ENCODE data around the gene SETD3. TPM values are rescaled to one million over a fixed set of nuclear protein-coding genes. Genes with fewer than 3 reads are reported as not detected.
A peak's percentile ranks its signal among the peaks of the same experiment; 100 is the strongest.

SETD3 gene
- polyA plus RNA-seq, 10 donors, result 50.2 to 76.3 (median 60.3) TPM

DNA sequence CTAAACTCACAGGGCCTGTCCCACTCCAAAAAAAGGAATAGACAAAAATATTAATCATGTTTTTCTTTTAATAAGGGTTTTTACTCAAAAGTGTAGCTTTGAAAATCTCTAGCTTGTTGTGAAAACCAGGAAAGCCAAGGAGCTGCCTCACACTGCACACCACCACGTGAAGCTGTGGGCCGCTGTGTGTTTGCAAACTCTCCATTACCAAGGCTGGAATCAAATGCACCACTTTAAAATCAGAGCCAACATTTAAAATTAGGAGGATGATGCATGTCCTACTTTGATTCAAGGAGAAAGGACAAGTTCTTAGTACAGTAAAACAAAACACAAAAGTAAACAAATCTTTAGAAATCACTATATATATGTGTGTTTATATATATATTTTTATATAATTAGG lies 83.0 kb downstream of the SETD3 start:
- DNase-seq, result no peak

DNA sequence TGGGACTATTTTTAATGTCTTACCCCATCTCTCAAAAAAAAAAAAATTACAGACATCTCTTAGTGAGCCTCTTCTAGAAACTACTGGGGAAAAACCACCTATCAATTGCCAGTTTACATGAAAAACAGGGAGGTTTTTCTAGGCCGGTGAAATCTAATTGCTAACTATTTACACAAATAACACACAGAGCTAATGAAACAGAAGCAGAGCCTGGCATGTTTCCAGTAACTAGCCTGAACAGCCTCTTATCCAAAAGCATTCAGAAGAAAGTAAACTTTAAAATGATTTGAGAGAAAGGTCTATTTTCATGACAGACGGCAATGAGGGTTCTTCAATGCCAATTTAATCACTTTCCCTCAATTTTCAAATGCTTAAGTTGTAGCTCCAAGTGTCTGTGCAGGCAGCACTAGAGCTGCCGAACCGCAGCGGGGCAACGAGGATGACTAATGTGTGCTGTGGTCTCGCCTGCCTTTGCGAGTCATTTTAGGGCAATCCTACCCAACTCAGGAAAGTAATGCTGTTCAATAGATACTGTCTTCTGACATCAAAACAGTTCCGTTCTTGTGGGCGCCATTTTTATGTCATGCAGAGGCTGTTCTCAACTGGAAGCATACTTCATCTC lies 84.6 kb downstream of the SETD3 start:
- DNase-seq, result no peak

DNA sequence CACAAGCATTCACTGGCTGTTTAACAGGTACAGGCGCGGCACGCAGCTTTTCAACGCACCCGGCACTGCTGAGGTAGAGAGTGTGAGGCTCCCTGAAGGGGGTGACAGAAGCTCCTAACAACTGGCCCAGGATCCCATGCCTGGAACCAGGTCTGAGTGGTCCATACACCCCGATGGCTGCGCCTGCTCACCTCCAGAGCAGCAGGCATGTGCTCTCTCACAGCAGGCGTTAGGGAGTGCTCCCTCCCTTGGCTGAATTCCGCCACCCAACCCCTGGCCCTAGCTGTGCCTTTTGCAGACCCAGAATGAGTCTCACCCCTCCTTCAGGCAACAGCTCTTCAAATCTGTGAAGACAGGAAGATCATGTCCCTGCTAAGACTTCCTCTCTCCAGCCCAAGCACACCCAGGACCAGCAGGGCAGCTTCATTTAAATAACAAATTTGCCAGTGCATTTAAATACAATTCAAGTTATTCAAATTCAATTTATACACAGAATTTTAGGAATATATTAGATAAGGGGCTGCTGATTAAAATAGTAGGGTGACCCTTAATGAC lies 86.0 kb downstream of the SETD3 start:
- DNase-seq, result no peak

DNA sequence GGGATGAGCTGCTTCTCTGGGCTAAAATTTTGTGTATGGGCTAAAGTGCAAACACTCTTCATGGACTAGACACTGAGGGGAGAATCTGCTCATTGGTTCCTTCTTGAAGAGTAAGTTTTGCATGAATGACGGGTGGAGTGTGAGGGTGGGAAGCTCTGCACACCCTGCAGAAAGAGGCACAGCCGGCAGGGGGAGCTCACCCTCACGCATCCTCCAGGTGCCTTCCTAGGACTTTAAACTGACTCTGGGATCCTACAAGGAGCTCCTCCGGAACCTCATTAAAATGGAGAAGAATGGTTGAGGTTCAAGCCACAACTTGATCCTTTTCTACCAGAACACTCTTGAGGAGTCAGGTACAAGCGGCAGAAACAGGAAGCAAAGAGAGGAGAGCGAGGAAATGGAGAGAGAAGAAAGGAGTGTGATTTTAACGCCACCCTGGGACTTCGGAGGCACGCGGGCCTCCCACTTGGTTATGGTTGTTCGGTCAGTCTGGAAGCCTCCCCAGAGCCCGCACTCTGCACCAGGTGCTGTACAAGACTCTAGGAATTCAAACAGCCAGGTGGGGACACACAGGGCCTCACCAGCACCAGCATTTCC lies 87.5 kb downstream of the SETD3 start:
- peak in 1 of 3 donors; percentile 23 for DNase-seq

DNA sequence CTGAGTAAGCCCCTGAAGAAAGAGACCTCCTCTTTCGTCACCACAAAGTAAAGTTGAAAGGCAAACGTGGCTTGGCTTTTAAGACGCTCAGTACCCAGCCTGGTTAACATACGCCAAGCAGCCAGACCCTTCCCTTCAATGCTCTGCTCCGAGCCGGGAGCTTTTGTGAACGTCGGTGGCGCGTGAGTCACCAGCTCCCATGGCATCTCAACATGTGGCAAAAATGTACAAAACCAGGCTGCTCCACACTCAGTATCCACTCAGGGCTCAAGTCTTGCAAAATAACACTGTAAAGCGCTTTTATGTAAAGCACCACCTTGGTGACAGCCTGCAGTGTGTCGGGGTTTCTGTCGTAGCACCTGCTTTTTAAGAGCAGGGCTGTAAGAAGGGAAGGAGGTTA lies 89.0 kb downstream of the SETD3 start:
- peak in 1 of 3 donors; percentile 20 for DNase-seq

DNA sequence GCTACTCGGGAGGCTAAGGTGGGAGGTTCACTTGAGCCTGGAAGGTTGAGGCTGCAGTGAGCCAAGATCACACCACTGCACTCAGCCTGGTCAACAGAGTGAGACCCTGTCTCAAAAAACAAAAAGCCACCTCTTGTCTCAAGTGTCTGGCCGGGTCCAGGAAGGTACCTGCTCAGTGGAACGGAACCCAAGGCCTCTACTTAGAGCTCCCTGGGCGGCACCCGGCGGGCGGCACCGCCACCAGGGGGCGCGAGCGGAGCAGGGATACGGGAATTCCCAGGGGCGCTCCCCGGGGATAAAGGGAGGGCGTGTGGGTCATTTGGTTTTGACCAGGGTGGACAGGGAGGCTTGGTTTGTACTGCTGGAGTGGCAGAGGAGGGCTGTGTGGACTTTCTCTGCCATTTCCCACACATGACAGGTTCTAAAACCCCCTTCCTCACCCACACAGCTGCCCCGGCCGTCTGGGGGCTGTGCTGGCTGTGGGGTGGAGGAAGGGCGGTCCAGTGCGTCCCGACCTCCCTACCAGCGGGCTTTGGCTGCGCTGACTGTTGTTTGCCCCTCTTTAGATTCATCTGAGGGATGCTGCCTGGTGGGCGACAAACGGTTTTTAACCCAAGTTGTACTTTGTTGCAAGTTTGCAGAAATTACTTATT lies 91.4 kb downstream of the SETD3 start:
- no peak for DNase-seq

DNA sequence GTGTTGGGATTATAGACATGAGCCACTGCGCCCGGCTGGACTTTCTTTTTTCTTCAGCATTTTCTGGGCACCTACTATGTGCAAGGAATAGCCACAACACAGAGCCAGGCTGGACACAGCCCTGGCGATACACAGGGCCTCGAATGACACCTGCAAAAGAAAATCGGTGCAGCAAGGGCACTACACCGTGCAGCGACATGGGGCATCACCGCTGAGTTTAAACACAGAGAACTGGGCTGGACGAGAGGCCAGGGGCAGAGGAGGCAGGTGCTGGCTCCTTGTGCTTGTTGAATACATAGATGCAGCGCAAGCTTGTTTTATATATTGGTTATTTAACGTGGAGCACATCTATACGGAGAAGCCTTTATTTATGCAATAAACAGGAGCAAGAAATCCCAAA lies 92.4 kb downstream of the SETD3 start:
- DNase-seq, result no peak

DNA sequence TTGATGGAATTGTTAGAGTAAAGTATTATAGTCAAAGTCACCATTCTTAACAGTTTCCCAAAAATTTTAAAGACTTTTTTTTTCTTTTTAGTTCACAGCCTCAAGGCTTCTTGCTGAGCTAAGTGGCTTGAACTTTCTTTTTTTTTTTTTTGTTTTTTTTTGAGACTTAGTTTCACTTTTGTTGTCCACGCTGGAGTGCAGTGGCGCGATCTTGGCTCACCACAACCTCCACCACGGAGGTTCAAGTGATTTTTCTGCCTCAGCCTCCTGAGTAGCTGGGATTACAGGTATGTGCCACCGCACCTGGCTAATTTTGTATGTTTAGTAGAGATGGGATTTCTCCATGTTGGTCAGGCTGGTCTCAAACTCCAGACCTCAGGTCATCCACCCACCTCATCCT lies 92.8 kb downstream of the SETD3 start:
- DNase-seq, result no peak

DNA sequence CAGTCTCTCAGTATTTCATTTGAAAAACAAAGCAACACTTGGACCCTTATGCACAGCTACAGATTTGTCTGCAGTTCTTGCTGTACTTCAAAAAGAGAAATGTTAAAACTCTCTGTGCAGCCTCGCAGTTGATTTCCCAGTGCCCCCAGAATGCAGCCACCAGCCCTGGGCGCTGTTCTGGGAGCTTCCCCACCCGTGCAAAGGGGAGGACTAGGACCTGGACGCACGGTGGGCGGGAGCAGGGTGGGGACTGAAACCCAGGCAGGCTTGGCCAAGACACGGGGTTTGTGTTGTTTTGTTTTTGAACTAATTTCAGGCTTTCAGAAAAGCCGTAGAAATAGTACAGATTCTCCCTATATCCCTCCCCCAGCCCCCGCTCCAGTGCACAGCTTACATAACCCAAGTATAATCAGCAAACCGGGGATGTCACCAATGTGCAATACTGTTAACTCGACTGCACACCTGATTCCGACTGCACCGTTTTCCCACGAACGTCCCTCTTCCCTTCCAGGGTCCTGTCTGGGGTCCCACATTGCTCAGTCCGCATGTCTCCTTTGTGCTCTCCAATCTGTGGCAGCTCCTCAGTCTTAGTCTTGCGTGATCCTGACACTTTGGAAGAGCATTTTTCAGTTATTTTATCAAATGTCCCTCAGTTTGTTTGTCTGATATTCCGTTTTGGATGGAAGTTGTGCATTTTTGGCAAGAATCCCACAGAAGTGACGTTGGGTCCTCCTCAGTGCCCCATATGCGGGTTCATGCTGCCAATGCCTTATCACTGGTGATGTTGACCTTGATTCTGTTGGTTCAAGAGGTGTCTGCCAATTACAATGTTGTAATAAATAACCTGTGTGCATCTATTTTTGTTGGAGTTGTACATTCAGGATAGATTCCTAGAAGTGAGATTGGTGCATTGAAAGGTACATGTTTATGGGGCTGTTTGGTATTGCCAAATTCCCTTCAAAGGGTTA lies 95.9 kb downstream of the SETD3 start:
- DNase-seq, result no peak

DNA sequence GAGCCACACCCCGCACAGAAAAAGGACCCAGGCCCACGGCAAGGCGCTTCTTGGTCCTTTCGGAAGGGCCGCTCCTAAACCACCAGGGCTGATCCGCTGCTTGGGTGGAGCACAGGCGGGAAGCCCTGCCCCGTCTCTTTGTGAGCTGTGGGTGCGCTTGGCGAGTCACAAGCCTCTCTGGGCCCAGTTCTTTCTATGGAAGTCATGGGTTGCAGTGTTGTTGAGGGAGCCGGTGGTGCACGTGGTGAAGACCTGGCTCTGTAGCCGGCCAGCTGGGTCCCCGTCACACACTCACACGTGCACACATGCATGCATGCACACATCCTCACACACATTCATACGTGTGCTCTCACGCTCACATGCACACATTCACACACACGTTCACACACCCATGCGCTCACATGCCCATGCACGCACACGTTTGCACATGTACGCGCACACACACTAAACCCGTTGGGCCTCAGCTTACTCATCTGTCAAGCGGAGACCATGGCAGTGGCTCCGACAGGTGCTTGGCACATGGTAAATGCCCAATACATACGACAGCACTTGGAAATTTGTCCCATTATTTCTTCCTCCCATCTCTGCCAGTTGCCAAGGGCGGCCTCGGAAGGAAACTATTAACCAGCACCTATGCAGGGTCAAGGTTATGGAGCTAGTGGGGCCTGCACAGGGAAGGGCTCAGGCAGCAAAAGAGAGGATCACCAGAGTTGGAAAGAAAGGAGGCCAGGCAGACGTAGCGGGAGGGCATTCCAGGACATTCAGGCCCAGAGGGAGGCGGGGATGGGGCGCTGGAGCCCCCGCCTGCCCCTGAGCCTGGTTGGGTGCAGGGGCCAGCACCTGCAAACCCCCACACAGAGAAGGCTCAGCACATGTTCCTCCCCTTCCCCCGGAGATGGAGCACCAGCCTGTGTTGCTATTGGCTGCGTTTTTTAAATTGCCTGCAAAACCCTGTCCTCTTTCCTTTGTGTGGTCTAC lies 96.9 kb downstream of the SETD3 start:
- DNase-seq, result no peak

DNA sequence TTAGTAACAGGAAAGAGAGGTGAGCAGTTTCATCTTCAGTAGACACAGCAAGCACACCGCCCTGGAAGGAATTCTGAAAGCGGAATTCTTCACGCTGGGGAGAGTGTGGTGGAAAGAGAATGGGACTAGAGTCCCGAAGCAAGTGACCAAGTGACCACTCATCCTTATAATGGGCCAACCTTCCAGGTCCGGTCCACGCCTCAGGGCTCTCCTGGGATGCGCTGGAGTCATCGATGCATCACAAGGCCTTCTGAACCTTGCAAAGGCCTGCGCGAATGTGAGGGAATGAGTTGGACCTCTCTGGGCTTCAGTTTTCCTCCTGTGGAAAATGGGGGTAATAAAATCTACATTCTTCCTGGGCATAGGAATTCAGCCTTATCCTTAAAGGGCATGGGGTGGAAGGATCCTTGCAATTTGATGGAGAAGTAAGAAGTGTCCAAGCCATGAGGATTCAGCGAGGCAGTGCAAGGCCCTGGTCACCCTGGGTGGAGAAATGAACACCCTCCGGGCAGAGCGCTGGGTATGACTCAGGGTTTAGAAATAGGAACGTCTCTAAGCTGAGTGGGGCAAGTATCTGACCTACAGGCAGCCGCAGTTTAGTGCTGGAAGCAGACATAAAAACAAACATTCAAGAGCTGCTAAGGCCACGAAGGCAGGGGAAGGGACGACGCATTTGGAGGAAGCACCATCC lies 97.7 kb downstream of the SETD3 start:
- no peak for DNase-seq

DNA sequence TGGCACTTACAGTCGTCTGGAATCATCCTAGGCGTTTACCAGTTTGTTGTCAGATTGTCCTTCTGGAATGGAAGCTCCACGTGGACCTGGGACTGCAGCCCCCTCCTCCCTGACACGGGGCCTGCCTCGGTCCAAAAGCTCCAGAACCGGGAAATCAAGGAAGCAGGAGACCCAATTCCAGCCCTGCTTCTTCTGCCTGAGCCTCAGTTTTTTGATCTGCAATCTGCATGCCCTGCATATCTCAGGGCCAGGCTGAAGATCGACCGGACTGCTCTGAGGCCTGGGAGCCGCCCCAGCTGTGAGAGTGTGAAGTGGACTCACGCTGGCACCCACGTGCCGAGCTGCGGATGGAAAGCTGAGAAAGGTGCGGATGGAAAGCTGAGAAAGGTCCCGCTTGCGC lies 98.6 kb downstream of the SETD3 start:
- DNase-seq, result no peak

DNA sequence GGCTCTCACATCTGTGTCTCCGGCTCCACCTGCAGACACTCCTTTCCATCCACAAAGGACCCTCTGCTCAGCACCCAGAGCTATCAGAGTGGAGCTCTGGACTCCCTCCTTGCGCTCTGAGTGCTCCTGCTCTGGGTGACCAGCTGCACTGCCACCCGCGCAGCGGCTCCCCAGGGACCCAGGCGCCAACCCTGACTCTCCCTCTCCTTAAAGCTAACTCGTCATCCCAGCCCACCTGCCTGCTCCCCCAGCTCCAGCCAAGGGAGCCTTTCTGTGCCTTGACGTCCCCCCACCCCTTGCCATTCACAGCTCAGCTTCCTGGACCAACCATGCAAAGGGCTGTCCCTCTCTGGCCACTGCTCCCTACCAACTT lies 99.0 kb downstream of the SETD3 start:
- DNase-seq, result no peak

DNA sequence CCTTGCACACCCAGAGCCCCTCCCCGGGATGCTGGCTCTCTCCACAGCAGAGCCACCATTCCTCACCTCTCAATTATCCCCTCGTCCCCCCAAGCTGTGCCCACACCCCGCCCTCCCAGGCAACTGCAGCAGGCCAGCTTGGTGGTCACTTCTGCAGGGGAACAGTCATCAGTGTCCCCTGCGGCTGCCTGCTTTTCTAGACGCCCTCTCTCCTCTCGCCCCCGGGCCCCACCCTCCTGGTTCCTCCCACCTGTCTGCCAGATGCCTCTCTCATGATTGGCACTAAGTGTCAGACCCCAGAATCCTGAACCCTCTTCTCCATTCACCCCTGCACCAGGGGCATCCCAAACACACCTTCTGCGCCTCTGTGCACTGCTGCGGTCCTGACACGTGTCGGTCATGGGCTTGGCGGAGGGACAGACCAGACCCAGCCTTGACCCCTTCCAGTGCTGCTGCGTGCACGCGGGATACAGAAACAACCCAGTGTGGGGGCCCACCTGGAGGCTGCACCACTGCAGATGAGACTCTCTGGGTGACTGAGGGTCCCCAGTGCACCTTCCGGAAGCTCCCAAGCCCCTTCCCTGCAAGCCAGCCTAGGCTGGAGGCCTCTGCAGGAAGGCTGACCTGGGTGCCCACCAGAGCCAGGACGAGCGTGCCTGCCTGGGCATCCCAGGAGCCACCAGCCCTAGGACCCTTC lies 99.5 kb downstream of the SETD3 start:
- no peak for DNase-seq

DNA sequence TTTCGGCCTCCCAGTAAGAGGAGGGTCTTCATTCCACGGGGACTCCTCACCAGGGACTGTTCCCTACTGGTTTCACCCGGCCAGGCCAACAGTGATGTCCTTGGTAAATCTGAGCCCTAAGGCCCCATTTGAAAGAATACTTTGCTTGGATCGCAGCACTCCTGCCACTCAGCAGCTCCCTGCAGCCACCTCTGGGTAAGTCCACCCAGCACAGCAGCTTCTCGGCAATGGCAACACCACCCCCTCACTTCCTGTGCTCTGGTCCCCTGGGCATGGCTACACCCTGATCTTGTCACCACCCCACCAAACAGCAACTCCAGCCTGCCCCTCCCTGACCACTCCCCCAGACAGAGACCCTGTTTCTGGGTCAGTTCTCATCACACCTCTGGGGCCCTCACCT lies 100.3 kb downstream of the SETD3 start:
- no peak for DNase-seq

DNA sequence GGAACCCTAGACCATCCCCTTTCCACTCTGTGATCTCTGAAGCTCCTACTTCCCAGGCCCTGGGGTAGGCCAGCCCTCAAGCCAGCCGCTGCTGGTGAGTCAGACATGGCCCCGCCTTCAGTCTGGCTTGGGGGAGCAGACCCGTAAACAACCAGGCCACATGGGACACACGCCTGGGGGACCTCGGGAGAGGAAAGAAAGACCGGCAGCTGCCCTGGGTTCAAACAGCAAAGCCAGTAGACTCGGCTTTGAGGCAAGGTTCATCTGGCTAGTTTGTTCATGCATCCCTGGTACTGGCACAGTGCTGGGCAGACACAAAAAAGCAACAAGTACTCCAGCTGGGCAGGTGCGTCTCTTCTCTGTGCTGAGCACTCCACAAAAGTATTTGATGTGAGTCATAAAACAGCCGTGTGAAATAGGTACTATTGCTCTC lies 101.9 kb downstream of the SETD3 start:
- no peak for DNase-seq

DNA sequence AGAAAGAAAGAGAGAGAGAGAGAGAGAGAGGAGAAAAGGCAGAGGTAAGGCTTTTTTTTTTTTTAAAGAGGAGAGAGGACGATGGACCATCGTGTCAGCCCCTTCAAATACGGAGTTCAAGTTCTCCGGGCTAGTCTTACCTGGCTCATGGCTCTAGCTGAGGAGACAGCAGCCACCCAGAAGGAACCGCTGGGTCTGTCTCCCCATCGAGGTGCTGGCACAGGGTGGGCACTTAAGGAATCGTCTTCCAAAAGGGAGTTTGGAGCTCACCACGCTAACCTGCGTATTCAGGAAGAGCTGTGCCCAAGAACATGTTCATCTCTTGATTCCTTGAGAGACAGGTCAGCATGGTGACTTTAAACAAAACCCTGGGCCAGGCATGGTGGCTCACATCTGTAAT lies 102.7 kb downstream of the SETD3 start:
- DNase-seq, result no peak

DNA sequence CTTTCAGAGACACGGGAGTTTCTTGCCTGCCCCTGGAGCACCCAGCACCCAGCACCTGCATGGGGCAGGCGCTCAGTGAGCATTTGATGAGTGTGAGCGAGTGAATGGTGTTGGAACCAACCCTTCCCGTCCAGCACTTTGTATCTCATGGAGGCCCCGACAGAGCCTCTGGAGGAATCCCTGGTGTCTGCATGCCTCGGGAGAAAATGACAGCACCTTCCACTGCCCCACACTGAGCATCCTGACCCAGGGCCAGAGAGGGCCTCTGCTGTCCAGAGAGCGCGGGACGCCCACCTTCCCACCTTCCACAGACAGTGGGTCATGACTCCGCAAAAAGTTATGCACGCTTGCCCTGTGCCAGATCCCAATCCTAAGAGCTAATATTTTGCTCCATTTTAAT lies 105.7 kb downstream of the SETD3 start:
- DNase-seq, result no peak

DNA sequence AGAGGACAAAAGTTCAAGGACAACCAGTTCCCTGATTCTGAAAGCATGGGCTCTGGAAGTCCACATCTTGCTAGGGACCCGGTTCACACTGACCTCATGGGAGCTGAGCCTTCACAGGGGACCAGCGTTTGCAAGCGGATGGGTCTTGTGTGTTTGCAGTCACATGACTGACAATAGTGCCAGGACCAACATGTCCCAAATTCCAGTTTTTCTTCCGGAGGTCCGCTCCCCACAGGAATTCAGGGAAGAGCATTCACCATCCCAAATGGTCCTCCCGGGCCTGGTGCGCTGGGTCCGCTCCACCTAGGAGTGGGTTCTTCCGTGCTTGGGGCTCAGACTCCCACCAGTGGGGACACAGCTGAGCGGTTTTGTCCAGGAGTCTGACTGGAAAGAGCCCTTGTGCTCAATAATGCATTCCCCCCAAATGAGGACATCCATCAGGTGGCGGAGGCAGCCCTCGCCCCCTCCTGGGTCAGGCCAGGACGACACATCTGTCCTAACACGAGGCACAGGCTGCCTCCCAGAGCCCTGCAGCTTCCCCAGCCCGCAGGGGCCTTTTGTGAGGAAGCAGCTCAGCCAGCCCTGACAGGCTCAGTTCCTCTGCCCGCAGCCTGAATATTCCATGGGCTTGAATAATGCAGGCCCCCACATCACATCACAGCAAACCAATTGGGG lies 116.9 kb downstream of the SETD3 start:
- DNase-seq, result no peak

Data from muscle of back (tissue), 11 donors.